HG02970 (cell line): ENCODE data around the gene UCHL5.
"Not testable (repeated sequence)": the region's sequence is repeated elsewhere in the genome, so short reads cannot be mapped to it uniquely, and the experiment has no call there.

Experiments used
- ATAC-seq: cut with Tn5 transposase; IDR thresholded peaks from one replicate; pipeline ENCODE4 v1.9.1; 2021; ENCODE audit warnings: mild to moderate bottlenecking, moderate library complexity, moderate number of reproducible peaks; ENCODE audit not compliant: unreplicated experiment, low FRiP score

Gene UCHL5

GRCh38 chr1:193014400-193014799, 44.8 kb downstream of the UCHL5 start:
- ATAC-seq: no peak

GRCh38 chr1:193013707-193014106, 45.5 kb downstream of the UCHL5 start:
- no peak for ATAC-seq

- ATAC-seq: no peak
Measured at GRCh38 chr1:193013005-193013404, 46.2 kb downstream of the UCHL5 start.

GRCh38 chr1:193011406-193011805, 47.8 kb downstream of the UCHL5 start:
- ATAC-seq: no peak

- no peak for ATAC-seq
Measured at GRCh38 chr1:193009501-193009900, 49.7 kb downstream of the UCHL5 start.

- ATAC-seq: no peak
Measured at GRCh38 chr1:193005785-193006184, 53.4 kb downstream of the UCHL5 start.

- no peak for ATAC-seq
Measured at GRCh38 chr1:192998536-192998935, 60.6 kb downstream of the UCHL5 start.

GRCh38 chr1:192994141-192994540, 65.0 kb downstream of the UCHL5 start:
- no peak for ATAC-seq

GRCh38 chr1:192993426-192994085, 65.6 kb downstream of the UCHL5 start:
- ATAC-seq: no peak

- ATAC-seq: not testable (repeated sequence)
Measured at GRCh38 chr1:192986748-192987334, 72.3 kb downstream of the UCHL5 start.

GRCh38 chr1:192986110-192986747, 72.9 kb downstream of the UCHL5 start:
- ATAC-seq: no peak

GRCh38 chr1:192984080-192984479, 75.1 kb downstream of the UCHL5 start:
- ATAC-seq: no peak

GRCh38 chr1:192983349-192983980, 75.7 kb downstream of the UCHL5 start:
- ATAC-seq: no peak

GRCh38 chr1:192980856-192981255, 78.3 kb downstream of the UCHL5 start:
- ATAC-seq: no peak

- ATAC-seq: not testable (repeated sequence)
Measured at GRCh38 chr1:192980334-192980733, 78.8 kb downstream of the UCHL5 start.

GRCh38 chr1:192979542-192979941, 79.6 kb downstream of the UCHL5 start:
- no peak for ATAC-seq

- ATAC-seq: no peak
Measured at GRCh38 chr1:192978195-192978710, 80.9 kb downstream of the UCHL5 start.

- no peak for ATAC-seq
Measured at GRCh38 chr1:192977089-192977706, 82.0 kb downstream of the UCHL5 start.

- no peak for ATAC-seq
Measured at GRCh38 chr1:192976576-192976975, 82.6 kb downstream of the UCHL5 start.

- no peak for ATAC-seq
Measured at GRCh38 chr1:192974701-192975100, 84.5 kb downstream of the UCHL5 start.

- ATAC-seq: no peak
Measured at GRCh38 chr1:192973988-192974387, 85.2 kb downstream of the UCHL5 start.
